HG03095 (cell line): ENCODE measurements around the gene SREBF2.
"Not testable (repeated sequence)": the region's sequence is repeated elsewhere in the genome, so short reads cannot be mapped to it uniquely, and the experiment has no call there.

Source experiments
- ATAC-seq: cut with Tn5 transposase; IDR thresholded peaks from one replicate; pipeline ENCODE4 v1.9.1; 2021; ENCODE audit warnings: moderate library complexity; ENCODE audit not compliant: unreplicated experiment

SREBF2 gene

DNA sequence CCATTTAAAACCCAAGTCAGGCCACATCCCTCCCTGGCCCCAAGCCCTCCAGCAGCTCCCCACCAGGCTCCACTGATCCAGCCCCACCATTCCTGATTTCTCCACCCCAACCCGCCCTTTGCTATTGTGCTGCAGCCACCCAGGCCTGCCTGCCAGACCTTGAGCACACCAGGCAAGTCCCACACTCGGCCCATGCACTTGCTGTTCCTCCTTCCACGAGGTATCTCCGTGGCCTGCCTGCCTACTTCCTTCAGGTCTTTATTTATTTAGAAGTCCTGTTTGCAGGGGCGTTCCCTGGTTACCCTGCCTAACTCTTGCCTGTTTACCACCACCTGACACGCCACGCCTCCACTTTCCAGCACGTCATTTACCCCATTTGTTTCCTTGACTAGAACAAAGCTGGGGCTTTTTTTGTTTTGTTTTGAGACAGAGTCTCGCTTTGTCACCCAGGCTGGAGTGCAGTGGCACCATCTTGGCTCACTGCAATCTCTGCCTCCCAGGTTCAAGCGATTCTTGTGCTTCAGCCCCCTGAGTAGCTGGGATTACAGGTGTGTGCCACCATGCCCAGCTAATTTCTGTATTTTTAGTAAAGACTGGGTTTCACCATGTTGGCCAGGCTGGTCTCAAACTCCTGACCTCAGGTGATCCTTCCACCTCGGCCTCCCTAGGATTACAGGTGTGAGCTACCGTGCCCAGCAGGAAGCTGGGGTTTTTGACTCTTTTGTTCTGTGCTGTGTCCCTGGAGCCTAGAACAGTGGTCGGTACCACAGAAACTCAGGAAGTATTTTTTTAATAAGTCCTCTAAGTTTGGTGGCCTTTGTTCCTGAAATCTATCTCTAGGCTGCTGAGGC, 107.3 kb downstream of the SREBF2 start:
- peak; percentile 40 for ATAC-seq

DNA sequence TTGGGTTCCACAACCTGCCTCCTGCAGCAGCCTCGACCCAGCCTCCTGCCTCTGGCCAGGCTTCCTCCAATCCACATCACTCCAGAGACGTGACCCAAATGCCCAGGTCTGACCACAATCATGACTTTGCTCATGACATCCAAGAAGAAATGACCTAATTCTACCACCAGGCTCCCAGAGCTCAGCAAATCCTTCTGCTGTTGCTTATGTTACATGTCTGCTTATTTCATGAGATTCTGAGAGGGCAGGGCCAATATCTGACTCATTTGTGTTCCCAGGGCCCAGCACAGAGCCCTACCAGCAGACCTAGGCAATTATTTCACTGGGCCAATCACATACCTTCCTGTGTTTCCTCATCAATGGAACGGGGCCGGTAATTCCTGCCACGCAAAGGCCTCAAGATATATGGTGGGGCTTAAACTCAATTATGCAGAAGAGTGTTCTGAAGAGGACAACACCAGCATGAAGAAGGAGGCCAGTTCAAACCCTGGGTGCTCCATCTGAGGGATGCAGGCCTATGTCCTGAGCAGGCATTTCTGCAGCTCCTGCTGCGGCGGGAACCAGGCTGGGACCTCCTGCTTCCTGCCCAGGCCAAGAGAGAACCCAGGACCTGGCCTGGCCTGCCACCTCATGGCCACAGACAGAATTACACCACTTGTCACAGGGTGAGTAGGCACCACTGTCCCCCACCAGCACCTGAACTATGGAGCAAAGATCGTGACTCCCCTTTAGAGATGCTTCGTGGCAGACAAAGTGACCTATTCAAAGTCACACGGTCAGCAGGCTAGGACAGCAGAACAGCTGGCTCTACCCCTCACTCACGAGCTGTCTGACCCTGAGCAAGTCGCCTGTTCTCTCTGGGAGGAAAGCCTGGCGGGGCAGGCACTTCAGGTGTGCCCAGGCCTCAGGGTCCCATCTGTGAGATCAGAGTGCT, 108.2 kb downstream of the SREBF2 start:
- ATAC-seq, result no peak

DNA sequence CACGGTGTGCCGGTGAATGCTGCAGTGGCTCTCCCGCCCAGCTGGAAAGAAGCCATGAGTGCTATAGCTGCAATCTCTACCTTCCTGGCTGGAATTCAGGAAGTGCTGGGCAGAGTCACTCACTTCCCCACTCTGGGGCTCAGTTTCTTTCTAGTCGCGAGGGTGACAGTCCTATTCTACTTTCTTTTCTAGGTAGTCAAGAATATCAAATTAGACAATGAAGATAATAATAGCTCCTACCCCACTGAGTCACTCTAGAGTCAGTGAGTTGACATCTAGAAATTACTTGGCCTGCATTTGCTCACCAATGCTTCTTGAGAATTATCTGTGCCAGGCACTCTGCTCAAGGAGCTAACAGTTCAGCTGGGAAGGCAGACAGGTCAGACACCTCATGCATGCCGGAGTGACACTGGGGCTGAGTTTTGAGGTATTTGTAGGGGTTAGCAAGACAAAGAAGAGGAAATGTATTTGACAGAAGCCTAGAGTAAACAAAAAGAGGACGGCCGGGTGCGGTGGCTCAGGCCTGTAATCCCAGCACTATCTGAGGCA, 110.8 kb downstream of the SREBF2 start:
- no peak for ATAC-seq

DNA sequence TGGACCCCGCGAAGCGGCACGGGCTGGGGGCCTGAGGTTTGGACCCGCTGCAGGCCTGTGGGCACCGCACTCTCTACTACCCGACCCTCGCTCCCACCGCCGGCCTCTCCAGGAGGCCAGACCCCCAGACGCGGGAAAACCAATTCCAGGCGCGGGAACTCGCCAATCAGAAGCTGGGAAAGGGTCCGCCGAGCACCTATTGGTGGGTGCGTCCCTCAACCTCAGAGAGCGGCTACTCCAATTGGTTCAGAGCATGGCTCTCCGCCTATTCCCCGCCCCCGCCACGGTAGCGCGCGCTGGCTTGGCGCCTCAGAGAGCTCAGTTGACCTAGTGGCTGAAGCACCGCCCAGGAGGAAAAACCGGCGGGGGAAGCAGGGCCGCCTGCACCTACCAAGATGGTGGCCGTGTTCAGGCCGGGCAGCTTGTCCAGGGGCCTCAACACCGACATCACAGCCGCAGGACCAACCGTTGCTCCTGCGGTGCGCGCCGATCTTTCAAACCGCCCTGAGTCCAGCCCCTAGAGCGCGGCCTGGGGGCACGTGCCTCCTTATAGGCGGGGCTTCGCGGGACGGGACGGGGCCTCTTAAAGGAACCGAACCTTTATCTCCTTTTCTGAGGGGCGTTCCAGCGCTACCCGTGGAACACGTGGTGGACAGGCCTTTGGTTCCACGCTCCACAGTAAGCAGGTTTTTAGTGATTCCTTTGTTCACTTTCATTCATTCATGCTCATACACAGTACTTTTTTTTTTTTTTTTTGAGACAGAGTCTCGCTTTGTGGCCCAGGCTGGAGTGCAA, 113.9 kb downstream of the SREBF2 start, which contains the start of gene CENPM:
Gene CENPM, minus strand, starts transcription at position 524 of the 795 bp plus-strand sequence. Its CDS starts 76 bp downstream, at position 448.
- ATAC-seq, result peak; percentile 65

DNA sequence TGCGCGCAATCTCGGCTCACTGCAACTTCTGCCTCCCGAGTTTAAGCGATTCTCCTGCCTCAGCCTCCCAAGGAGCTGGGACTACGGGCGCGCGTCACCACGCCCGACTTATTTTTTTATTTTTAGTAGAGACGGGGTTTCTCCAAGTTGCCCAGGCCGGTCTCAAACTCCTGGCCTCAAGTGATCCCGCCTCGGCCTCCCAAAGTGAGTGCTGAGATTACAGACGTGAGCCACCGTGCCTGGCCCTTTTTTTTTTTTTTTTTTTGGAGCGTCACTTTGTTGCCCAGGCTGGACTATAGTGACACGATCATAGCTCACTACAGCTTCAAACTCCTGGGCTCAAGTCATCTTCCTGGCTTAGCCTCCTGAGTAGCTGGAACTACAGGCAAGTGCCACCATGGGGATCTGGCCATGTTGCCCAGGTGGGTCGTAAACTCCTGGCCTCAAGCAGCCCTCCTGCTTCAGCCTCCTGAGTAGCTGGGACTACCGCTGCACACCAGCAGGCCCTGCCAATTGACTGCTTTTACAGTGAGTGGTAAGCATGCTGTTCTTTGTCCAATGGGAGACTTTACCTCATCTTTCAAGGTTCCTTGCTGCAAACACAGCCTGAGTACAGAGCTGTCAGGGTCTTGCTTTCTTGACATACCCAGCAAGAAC, 114.6 kb downstream of the SREBF2 start:
- ATAC-seq, result no peak

DNA sequence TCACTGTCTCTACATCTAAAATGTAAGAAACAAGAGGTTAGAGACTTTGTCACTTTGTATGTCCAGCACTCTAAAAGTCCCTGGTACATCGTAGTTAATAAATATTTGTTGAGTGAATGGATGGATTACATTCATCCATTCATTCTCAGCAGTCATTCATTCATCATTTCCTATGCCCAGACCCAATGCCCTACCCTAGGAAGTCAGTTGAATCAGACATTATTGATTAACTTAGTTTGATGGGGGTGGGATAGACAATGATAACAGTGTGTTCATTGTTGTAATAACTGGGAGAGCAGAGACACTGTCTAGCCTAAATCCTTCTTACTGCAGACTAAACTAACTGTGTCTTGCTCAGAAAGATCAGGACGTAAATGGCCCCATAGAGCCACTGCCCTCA, 115.2 kb downstream of the SREBF2 start:
- no peak for ATAC-seq

DNA sequence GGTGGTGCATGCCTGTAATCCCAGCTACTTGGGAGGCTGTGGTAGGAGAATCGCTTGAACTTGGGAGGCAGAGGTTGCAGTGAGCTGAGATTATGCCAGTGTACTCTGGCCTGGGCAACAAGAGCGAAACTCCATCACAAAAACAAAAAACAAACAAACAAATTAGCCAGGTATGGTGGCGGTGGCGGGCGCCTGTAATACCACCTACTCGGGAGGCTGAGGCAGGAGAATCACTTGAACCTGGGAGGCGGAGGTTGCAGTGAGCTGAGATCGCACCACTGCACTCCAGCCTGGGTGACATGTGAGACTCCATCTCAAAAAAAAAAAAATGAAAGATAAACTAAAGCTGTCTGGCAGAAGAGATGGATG, 116.0 kb downstream of the SREBF2 start:
- ATAC-seq, result not testable (repeated sequence)

DNA sequence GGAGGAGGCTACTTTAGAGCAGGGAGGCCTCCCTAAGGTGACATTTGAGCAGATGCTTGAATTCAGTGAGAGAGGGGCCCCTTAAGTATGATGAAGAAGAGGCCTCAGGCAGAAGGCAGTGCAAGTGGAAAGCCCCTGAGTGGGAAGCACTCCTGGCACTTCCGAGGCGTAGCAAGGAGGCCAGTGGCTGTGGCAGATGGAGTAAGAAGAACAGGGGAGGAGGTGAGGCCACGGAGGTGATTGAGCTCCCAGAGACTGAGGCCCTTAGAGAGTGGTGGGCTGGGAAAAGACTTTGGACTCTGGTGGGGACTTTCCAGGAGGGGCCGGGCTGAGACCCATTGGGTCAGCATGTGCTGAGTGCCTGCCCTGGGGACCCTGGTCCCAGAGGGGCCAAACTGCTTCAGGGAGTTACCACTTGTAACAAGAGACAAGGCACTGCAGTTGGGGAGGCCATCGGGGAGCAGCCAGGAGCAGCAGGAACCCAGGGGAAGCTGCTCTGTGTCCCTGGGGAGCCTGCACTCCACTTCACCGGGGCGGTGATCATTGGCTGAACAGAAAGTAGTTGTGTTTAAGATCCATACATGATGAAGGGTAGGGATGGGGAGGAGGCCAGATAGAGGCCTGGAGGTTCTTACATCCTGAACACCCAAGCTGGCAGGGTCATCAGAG, 116.5 kb downstream of the SREBF2 start:
- ATAC-seq, result no peak

DNA sequence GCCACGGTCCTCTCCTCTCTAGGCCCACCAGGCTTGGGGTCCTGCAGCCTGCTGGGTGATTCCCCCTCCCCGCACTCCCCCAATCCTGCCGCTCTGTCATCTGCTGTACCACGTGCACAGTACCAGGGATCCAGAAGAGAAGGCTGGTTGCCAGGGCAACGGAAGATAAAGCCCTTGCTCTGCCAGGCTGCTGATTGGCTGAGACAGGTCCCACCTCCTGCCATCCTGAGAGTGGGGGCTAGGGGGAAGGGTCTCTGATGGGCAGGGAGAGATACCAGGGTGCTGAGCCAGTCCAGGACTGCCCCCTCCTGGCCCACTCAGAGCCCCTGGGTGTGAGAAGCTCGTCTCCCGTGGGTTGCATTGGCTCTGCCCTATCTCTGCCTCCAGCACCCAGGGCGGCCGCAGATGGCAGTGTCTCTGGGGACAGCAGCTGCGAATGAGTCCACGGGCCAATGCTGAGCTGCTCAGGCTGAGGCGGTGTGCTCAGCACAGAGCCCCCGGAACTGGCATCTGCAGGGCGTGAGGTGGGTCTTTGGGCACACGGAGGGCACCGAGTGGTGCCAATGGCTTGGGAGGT, 119.1 kb downstream of the SREBF2 start, which contains the start of gene SMIM45:
Gene SMIM45, plus strand, starts transcription at position 253 of the 577 bp plus-strand sequence.
- ATAC-seq, result no peak

DNA sequence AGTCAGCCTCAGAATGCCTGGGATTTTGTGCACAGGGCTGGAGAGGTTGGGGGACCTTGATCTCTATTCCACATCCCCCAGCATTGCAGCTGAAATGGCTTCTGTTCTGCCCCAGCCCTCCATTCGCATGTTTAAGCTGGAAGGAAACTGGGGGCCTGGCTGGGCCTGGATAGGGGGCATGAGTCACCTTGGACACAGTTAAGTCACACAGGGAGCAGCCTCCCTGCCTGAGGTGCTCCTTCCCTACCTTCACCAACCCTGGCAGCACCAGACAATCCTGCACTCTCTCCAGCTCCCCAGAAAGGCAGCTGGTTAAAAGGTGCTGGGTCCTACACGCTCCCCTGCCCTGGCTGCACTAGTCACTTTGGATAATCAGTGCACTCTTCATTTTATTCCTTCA, 119.8 kb downstream of the SREBF2 start:
- ATAC-seq, result no peak
